Gastrocnemius medialis (tissue), 4 donors: ENCODE data around the gene KRTAP4-7. TPM values are rescaled to one million over a fixed set of nuclear protein-coding genes. Genes with fewer than 3 reads are reported as not detected.
"Not testable (repeated sequence)": the region's sequence is repeated elsewhere in the genome, so short reads cannot be mapped to it uniquely, and the experiment has no call there.

Source experiments
- ATAC-seq, 2 donors: fragments of 150-250 bp; one replicate each; pipeline ENCODE4 v1.9.1; 2016
- DNase-seq, 2 donors: peaks; one replicate each; pipeline ENCODE4 v3.0.0-alpha.2; 2019
- H3K27ac ChIP-seq, 4 donors: fragments of 200-600 bp; sonication (generic); 1 replicate in 1 of 4; 2 replicates in 3 of 4; pipeline ENCODE4 v1.5.1; 2016 to 2018; ENCODE audit warnings: mild to moderate bottlenecking in 2 of 4, moderate library complexity in 1 of 4
- H3K27me3 ChIP-seq, 3 donors: fragments of 200-600 bp; sonication (generic) in 2 of 3; 1 replicate in 1 of 3; 2 replicates in 2 of 3; pipeline versions ENCODE4 v1.5.1 to v1.6.0; 2016 to 2019; ENCODE audit warnings: mild to moderate bottlenecking in 1 of 3, moderate library complexity in 1 of 3
- H3K36me3 ChIP-seq, 2 donors: fragments of 200-600 bp; sonication (generic) in 1 of 2; one replicate each; pipeline ENCODE4 v1.5.1; 2017 to 2018
- H3K4me1 ChIP-seq, 2 donors: fragments of 200-600 bp; sonication (generic) in 1 of 2; one replicate each; pipeline ENCODE4 v1.5.1; 2016 to 2017; ENCODE audit warnings: mild to moderate bottlenecking in 2 of 2
- H3K4me3 ChIP-seq, 4 donors: fragments of 200-600 bp; sonication (generic) in 3 of 4; 1 replicate in 1 of 4; 2 replicates in 3 of 4; pipeline ENCODE4 v1.5.1; 2016 to 2019; ENCODE audit warnings: mild to moderate bottlenecking in 2 of 4
- H3K9me3 ChIP-seq, 3 donors: fragments of 200-600 bp; sonication (generic) in 2 of 3; 1 replicate in 1 of 3; 2 replicates in 2 of 3; pipeline ENCODE4 v1.5.1; 2016 to 2019
- POLR2A ChIP-seq, 2 donors: fragments of 450-650 bp; IDR thresholded peaks; one replicate each; pipeline ENCODE4 v1.6.1; 2017; ENCODE audit warnings: antibody characterized with exemption in 2 of 2, mild to moderate bottlenecking in 2 of 2, moderate library complexity in 2 of 2
- in situ Hi-C, 4 donors: fragments of 200-750 bp; cut with MboI; loops; one replicate each; pipeline versions ENCODE4 v1.15.0 to v1.8.0; 2017; ENCODE audit warnings: low sequenced_read_pairs in 4 of 4
- intact Hi-C: fragments of 100-400 bp; cut with DNase I; formaldehyde crosslinking; loops from one replicate; pipeline ENCODE4 v1.15.1; 2023; ENCODE audit warnings: low total_unique reads
- total RNA-seq, 4 donors: library from RNA; depleted of rRNA; stranded (reverse); fragments of >200 nt; gene quantifications; one replicate each; pipeline versions ENCODE4 v1.1.0 to v1.2.3, GENCODE V29; 2016
- TF ChIP-seq, protein P1 (sequence below), 5 experiments: fragments of 450-650 bp in 3 of 5; fragments of 200-600 bp in 2 of 5; sonication (generic) in 2 of 5; IDR thresholded peaks in 4 of 5; conservative IDR thresholded peaks in 1 of 5; 1 replicate in 4 of 5; 2 replicates in 1 of 5; pipeline ENCODE4 v1.5.1; 2016 to 2019; ENCODE audit warnings: antibody characterized with exemption in 5 of 5, mild to moderate bottlenecking in 3 of 5, moderate library complexity in 3 of 5

The KRTAP4-7 gene
- not detected for total RNA-seq

GRCh38 chr17:41084100-41084856 lies at the start of gene KRTAP4-7:
KRTAP4-7 (plus strand) TSS chr17:41084150; CDS start chr17:41084207, 57 bp downstream.
- in situ Hi-C loops = loop anchor here in 1 of 4 donors (25.0 kb wide), 1 partner anchor 103 kb away; the partner anchor contains the start of genes KRTAP4-1, KRTAP4-2 and KRTAP9-1
- H3K27me3 ChIP-seq, H3K9me3 ChIP-seq, intact Hi-C loops, H3K36me3 ChIP-seq, DNase-seq, H3K27ac ChIP-seq, H3K4me1 ChIP-seq, ATAC-seq, H3K4me3 ChIP-seq: not testable (repeated sequence)

GRCh38 chr17:41034346-41034935 lies 49.5 kb upstream of the KRTAP4-7 start, which contains the start of gene KRTAP1-3:
KRTAP1-3 (minus strand) TSS chr17:41034874; CDS start chr17:41034821, 53 bp downstream.
- intact Hi-C loops, H3K4me1 ChIP-seq, in situ Hi-C loops, H3K36me3 ChIP-seq, DNase-seq, H3K27ac ChIP-seq, H3K4me3 ChIP-seq, ATAC-seq, H3K9me3 ChIP-seq: not testable (repeated sequence)
- peaks cover 4 to 24% (median 9%) of the 10 kb centered on the region in 3 donors for H3K27me3 ChIP-seq

- ATAC-seq = no peak
- TF ChIP-seq, protein P1, sequence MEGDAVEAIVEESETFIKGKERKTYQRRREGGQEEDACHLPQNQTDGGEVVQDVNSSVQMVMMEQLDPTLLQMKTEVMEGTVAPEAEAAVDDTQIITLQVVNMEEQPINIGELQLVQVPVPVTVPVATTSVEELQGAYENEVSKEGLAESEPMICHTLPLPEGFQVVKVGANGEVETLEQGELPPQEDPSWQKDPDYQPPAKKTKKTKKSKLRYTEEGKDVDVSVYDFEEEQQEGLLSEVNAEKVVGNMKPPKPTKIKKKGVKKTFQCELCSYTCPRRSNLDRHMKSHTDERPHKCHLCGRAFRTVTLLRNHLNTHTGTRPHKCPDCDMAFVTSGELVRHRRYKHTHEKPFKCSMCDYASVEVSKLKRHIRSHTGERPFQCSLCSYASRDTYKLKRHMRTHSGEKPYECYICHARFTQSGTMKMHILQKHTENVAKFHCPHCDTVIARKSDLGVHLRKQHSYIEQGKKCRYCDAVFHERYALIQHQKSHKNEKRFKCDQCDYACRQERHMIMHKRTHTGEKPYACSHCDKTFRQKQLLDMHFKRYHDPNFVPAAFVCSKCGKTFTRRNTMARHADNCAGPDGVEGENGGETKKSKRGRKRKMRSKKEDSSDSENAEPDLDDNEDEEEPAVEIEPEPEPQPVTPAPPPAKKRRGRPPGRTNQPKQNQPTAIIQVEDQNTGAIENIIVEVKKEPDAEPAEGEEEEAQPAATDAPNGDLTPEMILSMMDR (IDR thresholded peaks at IDR 0.05 in 4 of 5, conservative IDR thresholded peaks at IDR 0.05 in 1 of 5) = no peak
- TF ChIP-seq POLR2A (IDR thresholded peaks at IDR 0.05) = no peak
Measured at GRCh38 chr17:41037853-41038350, 46.0 kb upstream of the KRTAP4-7 start.

GRCh38 chr17:41040783-41041571 lies 43.0 kb upstream of the KRTAP4-7 start, which contains the start of gene KRTAP1-1:
KRTAP1-1 (minus strand) TSS chr17:41041450; CDS start chr17:41041397, 53 bp downstream.
- H3K4me3 ChIP-seq, in situ Hi-C loops, DNase-seq, H3K4me1 ChIP-seq, H3K27ac ChIP-seq, intact Hi-C loops, ATAC-seq, H3K9me3 ChIP-seq, H3K36me3 ChIP-seq: not testable (repeated sequence)
- peaks cover 3 to 13% (median 4%) of the 10 kb centered on the region in 3 donors for H3K27me3 ChIP-seq

More at GRCh38 chr17:41037853-41038350, 46.0 kb upstream of the KRTAP4-7 start:
- no peak overlapping the region for H3K27ac ChIP-seq
- in situ Hi-C loops (no loop called here), intact Hi-C loops (no loop called here)
- H3K9me3 ChIP-seq = no peaks in the 10 kb centered on the region
- peaks cover 3 to 16% (median 4%) of the 10 kb centered on the region in 3 donors for H3K27me3 ChIP-seq
- DNase-seq = no peak
- H3K36me3 ChIP-seq = no peaks in the 10 kb centered on the region
- H3K4me3 ChIP-seq = no peak overlapping the region
- H3K4me1 ChIP-seq = no peaks in the 10 kb centered on the region

- no peaks in the 10 kb centered on the region for H3K36me3 ChIP-seq
- H3K4me1 ChIP-seq = no peaks in the 10 kb centered on the region
- DNase-seq (no peak), ATAC-seq (no peak)
- H3K27me3 ChIP-seq = peaks cover 0 to 12% (median 3%) of the 10 kb centered on the region in 3 donors
- H3K4me3 ChIP-seq = no peak overlapping the region
- no peaks in the 10 kb centered on the region for H3K9me3 ChIP-seq
- in situ Hi-C loops (no loop called here), intact Hi-C loops (no loop called here)
- no peak for TF ChIP-seq POLR2A (IDR thresholded peaks at IDR 0.05)
- TF ChIP-seq, protein P1 (IDR thresholded peaks at IDR 0.05 in 4 of 5, conservative IDR thresholded peaks at IDR 0.05 in 1 of 5) = no peak
- no peak overlapping the region for H3K27ac ChIP-seq
Measured at GRCh38 chr17:41042953-41043352, 41.0 kb upstream of the KRTAP4-7 start.

GRCh38 chr17:41046735-41047465 lies 37.0 kb upstream of the KRTAP4-7 start, which contains the start of gene KRTAP2-1:
KRTAP2-1 (minus strand) TSS chr17:41047316; CDS start chr17:41047267, 49 bp downstream.
- H3K4me3 ChIP-seq, intact Hi-C loops, DNase-seq, H3K36me3 ChIP-seq, H3K27ac ChIP-seq, in situ Hi-C loops, H3K9me3 ChIP-seq, H3K4me1 ChIP-seq, ATAC-seq: not testable (repeated sequence)
- peaks cover 3 to 26% (median 9%) of the 10 kb centered on the region in 3 donors for H3K27me3 ChIP-seq
